Astrocyte (in vitro differentiated cells and primary cell): ENCODE data around the gene EIF3D. TPM values are rescaled to one million over a fixed set of nuclear protein-coding genes. Genes with fewer than 3 reads are reported as not detected.
A peak's percentile ranks its signal among the peaks of the same experiment; 100 is the strongest.

ENCODE experiments used
- DNase-seq: peaks from one replicate; pipeline ENCODE4 v3.0.0-alpha.2; 2010; ENCODE audit warnings: low read depth
- FAIRE-seq: peaks from 2 replicates; lab custom pipeline; 2011; peaks lifted over from hg19 to GRCh38; lab: Jason Lieb, UNC
- H2AFZ ChIP-seq: 2 replicates; pipeline ENCODE4 v1.6.0; 2012; ENCODE audit warnings: low read depth, low read length, inconsistent platforms
- H3K27ac ChIP-seq: 2 replicates; pipeline ENCODE4 v1.5.1; 2011; ENCODE audit warnings: low read depth, low read length, inconsistent platforms
- H3K27me3 ChIP-seq: 2 replicates; pipeline ENCODE4 v1.6.0; 2011; ENCODE audit warnings: low read length, inconsistent platforms; ENCODE audit not compliant: insufficient read depth
- H3K36me3 ChIP-seq: 2 replicates; pipeline ENCODE4 v1.5.1; 2011; ENCODE audit warnings: low read length, inconsistent platforms; ENCODE audit not compliant: insufficient read depth
- H3K4me1 ChIP-seq: 2 replicates; pipeline ENCODE4 v1.5.1; 2011; ENCODE audit warnings: low read length, inconsistent platforms; ENCODE audit not compliant: insufficient read depth
- H3K4me2 ChIP-seq: 2 replicates; pipeline ENCODE4 v1.6.0; 2012; ENCODE audit warnings: low read length, inconsistent platforms
- H3K4me3 ChIP-seq: 2 replicates; pipeline ENCODE4 v1.5.1; 2011; ENCODE audit warnings: low read depth, mild to moderate bottlenecking, low read length, inconsistent platforms; ENCODE audit not compliant: insufficient read depth
- H3K79me2 ChIP-seq: 2 replicates; pipeline ENCODE4 v1.6.0; 2012; ENCODE audit warnings: mild to moderate bottlenecking, low read length, inconsistent platforms; ENCODE audit not compliant: insufficient read depth
- H3K9ac ChIP-seq: 2 replicates; pipeline ENCODE4 v1.6.0; 2012; ENCODE audit warnings: mild to moderate bottlenecking, low read length, inconsistent platforms
- H3K9me3 ChIP-seq: 2 replicates; pipeline ENCODE4 v1.5.1; 2012; ENCODE audit warnings: low read depth, mild to moderate bottlenecking, low read length, inconsistent platforms; ENCODE audit not compliant: insufficient read depth
- H4K20me1 ChIP-seq: 2 replicates; pipeline ENCODE4 v1.6.0; 2012; ENCODE audit warnings: low read length, inconsistent platforms; ENCODE audit not compliant: insufficient read depth
- H3K27ac Mint-ChIP-seq: one replicate; pipeline ENCODE4 v1.8.0; 2021; ENCODE audit warnings: mild to moderate bottlenecking, mixed read lengths; ENCODE audit not compliant: unreplicated experiment
- H3K27me3 Mint-ChIP-seq: one replicate; pipeline ENCODE4 v1.8.0; 2021; ENCODE audit warnings: low read depth, mixed read lengths; ENCODE audit not compliant: unreplicated experiment
- H3K36me3 Mint-ChIP-seq: one replicate; pipeline ENCODE4 v1.8.0; 2021; ENCODE audit warnings: low read depth, mixed read lengths; ENCODE audit not compliant: unreplicated experiment
- H3K4me1 Mint-ChIP-seq: one replicate; pipeline ENCODE4 v1.8.0; 2021; ENCODE audit warnings: low read depth, mixed read lengths; ENCODE audit not compliant: unreplicated experiment
- H3K4me3 Mint-ChIP-seq: one replicate; pipeline ENCODE4 v1.8.0; 2021; ENCODE audit warnings: mild to moderate bottlenecking, moderate library complexity, mixed read lengths; ENCODE audit not compliant: unreplicated experiment
- H3K9me3 Mint-ChIP-seq: one replicate; pipeline ENCODE4 v1.8.0; 2021; ENCODE audit warnings: mild to moderate bottlenecking, mixed read lengths; ENCODE audit not compliant: unreplicated experiment
- CTCF ChIP-seq: IDR thresholded peaks from 2 replicates; pipeline ENCODE4 v1.5.1; 2011; ENCODE audit warnings: low read depth, mild to moderate bottlenecking, inconsistent platforms, low read length, moderate library complexity; ENCODE audit not compliant: insufficient read depth
- EZH2 ChIP-seq: IDR thresholded peaks from 2 replicates; pipeline ENCODE4 v1.6.1; 2012; ENCODE audit warnings: mild to moderate bottlenecking, low read length, inconsistent platforms; ENCODE audit not compliant: insufficient read depth
- total RNA-seq: library from RNA; stranded (reverse); gene quantifications from 2 replicates; pipeline ENCODE4 v1.2.1, GENCODE V29; 2021

EIF3D gene
- total RNA-seq, 1 donor from 2014 or later: 168 TPM

- H3K4me1 Mint-ChIP-seq: peaks cover 31% of the 10 kb centered on the region
Measured at GRCh38 chr22:36475341-36475740, 53.6 kb downstream of the EIF3D start.

GRCh38 chr22:36472689-36473088 is 56.3 kb downstream of the EIF3D start:
- Mint-ChIP-seq H3K36me3 (peaks cover 26% of the 10 kb centered on the region), H3K27me3 (no peaks in the 10 kb centered on the region), H3K9me3 (no peaks in the 10 kb centered on the region), H3K4me3 (no peak overlapping the region), H3K27ac (no peak overlapping the region), H3K4me1 (peaks cover 41% of the 10 kb centered on the region)
- TF ChIP-seq CTCF (no peak), EZH2 (no peak)
- Histone ChIP-seq H3K4me1 (peaks cover 43% of the 10 kb centered on the region), H4K20me1 (no peaks in the 10 kb centered on the region), H3K9me3 (no peaks in the 10 kb centered on the region), H2AFZ (no peak overlapping the region), H3K27me3 (no peaks in the 10 kb centered on the region), H3K36me3 (peaks cover 12% of the 10 kb centered on the region), H3K27ac (no peak overlapping the region), H3K4me3 (no peak overlapping the region), H3K4me2 (no peak overlapping the region), H3K79me2 (peaks cover 27% of the 10 kb centered on the region), H3K9ac (peak overlapping the region; percentile 71)
- FAIRE-seq (no peak), DNase-seq (no peak)

More at GRCh38 chr22:36475341-36475740, 53.6 kb downstream of the EIF3D start:
- peaks cover 23% of the 10 kb centered on the region for H3K4me1 ChIP-seq
- peaks cover 14% of the 10 kb centered on the region for H3K36me3 ChIP-seq
- Mint-ChIP-seq H3K9me3 (no peaks in the 10 kb centered on the region), H3K27me3 (no peaks in the 10 kb centered on the region), H3K27ac (no peak overlapping the region), H3K36me3 (peaks cover 25% of the 10 kb centered on the region), H3K4me3 (no peak overlapping the region)
- no peak for FAIRE-seq
- H3K9me3 ChIP-seq: no peaks in the 10 kb centered on the region
- H3K4me2 ChIP-seq: no peak overlapping the region
- H2AFZ ChIP-seq: no peak overlapping the region
- no peak overlapping the region for H3K27ac ChIP-seq
- H3K4me3 ChIP-seq: no peak overlapping the region
- TF ChIP-seq EZH2 (no peak), CTCF (no peak)
- no peak overlapping the region for H3K9ac ChIP-seq
- DNase-seq: no peak
- H4K20me1 ChIP-seq: no peaks in the 10 kb centered on the region
- peaks cover 30% of the 10 kb centered on the region for H3K79me2 ChIP-seq
- H3K27me3 ChIP-seq: no peaks in the 10 kb centered on the region

- Histone ChIP-seq H3K4me3 (no peak overlapping the region), H3K4me1 (peaks cover 56% of the 10 kb centered on the region), H2AFZ (no peak overlapping the region), H3K27ac (peak overlapping the region; percentile 81), H3K9me3 (no peaks in the 10 kb centered on the region), H3K36me3 (peaks cover 9% of the 10 kb centered on the region), H3K79me2 (peaks cover 32% of the 10 kb centered on the region), H3K9ac (peak overlapping the region; percentile 71), H4K20me1 (no peaks in the 10 kb centered on the region), H3K4me2 (peak overlapping the region; percentile 61), H3K27me3 (no peaks in the 10 kb centered on the region)
- Mint-ChIP-seq H3K4me1 (peaks cover 50% of the 10 kb centered on the region), H3K27ac (peak overlapping the region; percentile 70), H3K27me3 (no peaks in the 10 kb centered on the region), H3K36me3 (peaks cover 20% of the 10 kb centered on the region), H3K4me3 (no peak overlapping the region), H3K9me3 (no peaks in the 10 kb centered on the region)
- TF ChIP-seq CTCF: no peak
- no peak for TF ChIP-seq EZH2
- FAIRE-seq: no peak
- peak; percentile 81 for DNase-seq
Measured at GRCh38 chr22:36471341-36471821, 57.6 kb downstream of the EIF3D start.
